Ishikawa (cell line): ENCODE measurements around the gene LRRC63.

ENCODE experiments used
- CEBPB ChIP-seq: IDR thresholded peaks from 2 replicates; pipeline ENCODE4 v1.6.1; 2012
- CREB1 ChIP-seq: IDR thresholded peaks from 2 replicates; pipeline ENCODE4 v1.6.1; 2012; ENCODE audit warnings: low read depth
- EP300 ChIP-seq: IDR thresholded peaks from 2 replicates; pipeline ENCODE4 v1.6.1; 2012; ENCODE audit warnings: borderline replicate concordance
- FOXM1 ChIP-seq: IDR thresholded peaks from 2 replicates; pipeline ENCODE4 v1.6.1; 2012; ENCODE audit warnings: low read depth, borderline replicate concordance
- MAX ChIP-seq: IDR thresholded peaks from 2 replicates; pipeline ENCODE4 v1.6.1; 2012
- NFIC ChIP-seq: IDR thresholded peaks from 2 replicates; pipeline ENCODE4 v1.6.1; 2012
- RAD21 ChIP-seq: IDR thresholded peaks from 2 replicates; pipeline ENCODE4 v1.6.1; 2012; ENCODE audit warnings: low read depth
- REST ChIP-seq: IDR thresholded peaks from 2 replicates; pipeline ENCODE4 v1.6.1; 2012; ENCODE audit warnings: low read depth, mild to moderate bottlenecking
- TAF1 ChIP-seq: IDR thresholded peaks from 2 replicates; pipeline ENCODE4 v1.6.1; 2012; ENCODE audit warnings: low read depth, mild to moderate bottlenecking
- TCF12 ChIP-seq: IDR thresholded peaks from 2 replicates; pipeline ENCODE4 v1.6.1; 2012; ENCODE audit warnings: low read depth
- TEAD4 ChIP-seq: IDR thresholded peaks from 2 replicates; pipeline ENCODE4 v1.6.1; 2012
- USF1 ChIP-seq: IDR thresholded peaks from 2 replicates; pipeline ENCODE4 v1.6.1; 2012
- YY1 ChIP-seq: IDR thresholded peaks from 2 replicates; pipeline ENCODE4 v1.6.1; 2012; ENCODE audit warnings: low read depth
- ZBTB7A ChIP-seq: IDR thresholded peaks from 2 replicates; pipeline ENCODE4 v1.6.1; 2012; ENCODE audit warnings: low read depth

GRCh38 chr13:46281779-46282178 is 70.1 kb downstream of the LRRC63 start:
- no peak for TF ChIP-seq REST
- TF ChIP-seq TAF1 = no peak
- no peak for TF ChIP-seq RAD21
- no peak for TF ChIP-seq YY1
- no peak for TF ChIP-seq EP300
- TF ChIP-seq MAX = no peak
- no peak for TF ChIP-seq TCF12
- TF ChIP-seq FOXM1 = no peak
- no peak for TF ChIP-seq NFIC
- TF ChIP-seq CEBPB = no peak
- TF ChIP-seq CREB1 = no peak
- no peak for TF ChIP-seq TEAD4
- TF ChIP-seq ZBTB7A = no peak
- no peak for TF ChIP-seq USF1
